Effector CD8-positive, alpha-beta T cell (primary cell): ENCODE results near the gene CROCC2.
A peak's percentile ranks its signal among the peaks of the same experiment; 100 is the strongest.
"Not testable (repeated sequence)": the region's sequence is repeated elsewhere in the genome, so short reads cannot be mapped to it uniquely, and the experiment has no call there.

Experiments
- DNase-seq: peaks from one replicate; lab custom pipeline; 2025; lab: John Stamatoyannopoulos, UW

The CROCC2 gene

GRCh38 chr2:240966906-240967680 lies 61.0 kb downstream of the CROCC2 start:
- no peak for DNase-seq

- DNase-seq, result no peak
These were observed 61.8 kb downstream of the CROCC2 start for GRCh38 chr2:240967681-240968621.

GRCh38 chr2:240968731-240969624 lies 62.8 kb downstream of the CROCC2 start:
- DNase-seq, result no peak

- no peak for DNase-seq
These were observed 64.0 kb downstream of the CROCC2 start for GRCh38 chr2:240970104-240970503.

- DNase-seq, result no peak
These were observed 64.7 kb downstream of the CROCC2 start for GRCh38 chr2:240970816-240971215.

GRCh38 chr2:240972201-240972600 lies 66.1 kb downstream of the CROCC2 start:
- no peak for DNase-seq

GRCh38 chr2:240972636-240973521 lies 66.7 kb downstream of the CROCC2 start:
- no peak for DNase-seq

GRCh38 chr2:240974771-240975572 lies 68.8 kb downstream of the CROCC2 start:
- DNase-seq, result no peak

- not testable (repeated sequence) for DNase-seq
These were observed 69.8 kb downstream of the CROCC2 start for GRCh38 chr2:240975903-240976302.

GRCh38 chr2:240981280-240981679 lies 75.1 kb downstream of the CROCC2 start:
- DNase-seq, result no peak

GRCh38 chr2:240981871-240982800 lies 76.0 kb downstream of the CROCC2 start:
- DNase-seq, result no peak

GRCh38 chr2:240982821-240983281 lies 76.7 kb downstream of the CROCC2 start:
- no peak for DNase-seq

GRCh38 chr2:240983361-240983995 lies 77.3 kb downstream of the CROCC2 start:
- peak; percentile 32 for DNase-seq

- DNase-seq, result no peak
These were observed 77.9 kb downstream of the CROCC2 start for GRCh38 chr2:240983996-240984498.

GRCh38 chr2:240985881-240986786 lies 80.0 kb downstream of the CROCC2 start:
- DNase-seq, result no peak

GRCh38 chr2:240986787-240987411 lies 80.8 kb downstream of the CROCC2 start:
- DNase-seq, result no peak
